Measurements from ENCODE around the gene SAP30BP. TPM values are rescaled to one million over a fixed set of nuclear protein-coding genes. Genes with fewer than 3 reads are reported as not detected.

SAP30BP gene
- total RNA-seq, 1 experiment from 2014 or later = 89.7 TPM

GRCh38 chr17:75722076-75722475 is 54.9 kb downstream of the SAP30BP start:
- H3K79me2 ChIP-seq (ENCODE audit: insufficient read depth, low read length) = no peaks in the 10 kb centered on the region
- DNase-seq = no peak
- peaks cover 4% of the 10 kb centered on the region; the same call in 1 of the 2 replicates for H3K27me3 ChIP-seq (ENCODE audit: insufficient read depth, low read length)
- H3K18ac ChIP-seq (ENCODE audit: insufficient read length, low read depth, low read length) = no peak overlapping the region
- no peaks in the 10 kb centered on the region for H4K20me1 ChIP-seq (ENCODE audit: control insufficient read depth, insufficient read depth, insufficient read length)
- H2BK5ac ChIP-seq (ENCODE audit: insufficient read length, low read length) = no peak overlapping the region
- no peak overlapping the region; the same call in 1 of the 2 replicates for H3K14ac ChIP-seq (ENCODE audit: insufficient read depth, low read length)
- peak overlapping the region; percentile 54 for H3K4me2 ChIP-seq (ENCODE audit: insufficient read depth, insufficient read length, low read length)
- Mint-ChIP-seq H3K36me3 (ENCODE audit: insufficient read depth in 1 of 3, low read depth in 3 of 3) (no peaks in the 10 kb centered on the region; a peak in 1 of 7 replicates), H3K4me3 (peak overlapping the region; percentile 43 to 68), H3K4me1 (peaks cover 4 to 6% of the 10 kb centered on the region in 2 experiments), H3K27me3 (ENCODE audit: low read depth) (peaks cover 36% of the 10 kb centered on the region), H3K27ac (no peak overlapping the region; a peak in 1 of 7 replicates), H3K9me3 (no peaks in the 10 kb centered on the region)
- no peak overlapping the region for H2BK120ac ChIP-seq (ENCODE audit: low read depth, low read length, poor library complexity, severe bottlenecking)
- H2BK20ac ChIP-seq (ENCODE audit: low read depth, low read length, poor library complexity, severe bottlenecking) = no peak overlapping the region
- H3K79me1 ChIP-seq (ENCODE audit: insufficient read depth, low read depth, low read length, poor library complexity, severe bottlenecking) = no peaks in the 10 kb centered on the region
- no peak overlapping the region for H2AK5ac ChIP-seq (ENCODE audit: insufficient read length, low read length)
- no peak overlapping the region for H3K4ac ChIP-seq (ENCODE audit: low read depth, low read length)
- H3K9ac ChIP-seq (ENCODE audit: extremely low read depth, insufficient read length, low read length) = no peak overlapping the region
- H2BK15ac ChIP-seq (ENCODE audit: low read depth, low read length) = no peak overlapping the region
- H3K4me1 ChIP-seq (ENCODE audit: insufficient read depth, low read length) = no peaks in the 10 kb centered on the region; the same call in 1 of the 2 replicates
- H3K56ac ChIP-seq (ENCODE audit: insufficient read length, low read depth, low read length) = no peak overlapping the region
- no peak overlapping the region for H2AFZ ChIP-seq (ENCODE audit: low read length)
- no CpG with 5 or more reads among the region's 5 CpGs for WGBS (ENCODE audit: extremely low coverage, insufficient read length, low lambda C conversion rate)
- H3K23me2 ChIP-seq (ENCODE audit: insufficient read length, low read depth, low read length, poor library complexity, severe bottlenecking) = peaks cover 11% of the 10 kb centered on the region
- no peak overlapping the region for H3K27ac ChIP-seq (ENCODE audit: insufficient read length, low read depth, low read length)
- H3T11ph ChIP-seq (ENCODE audit: low read length) = no peak overlapping the region
- no peak overlapping the region for H2BK12ac ChIP-seq (ENCODE audit: insufficient read length, low read depth, low read length)
- H3K23ac ChIP-seq (ENCODE audit: insufficient read length, low read depth, low read length) = no peak overlapping the region
- no peak overlapping the region for H4K8ac ChIP-seq (replicated peaks; ENCODE audit: insufficient read length, low read depth, low read length)
- TF ChIP-seq CTCF (conservative IDR thresholded peaks at IDR 0.05) = no peak
- H3K9me3 ChIP-seq (ENCODE audit: control insufficient read depth, low read depth, low read length) = no peaks in the 10 kb centered on the region
- no peak overlapping the region for H4K5ac ChIP-seq (ENCODE audit: insufficient read length, low read depth, low read length)
- H4K91ac ChIP-seq (ENCODE audit: insufficient read length, low read depth, low read length) = no peak overlapping the region

Measured in H9 (cell line).